Subcutaneous abdominal adipose tissue (tissue), 5 donors: ENCODE data around the gene MARCHF9.

Experiments
- H3K27ac ChIP-seq: one replicate; pipeline ENCODE4 v1.7.0; 2013; ENCODE audit warnings: low read depth, mild to moderate bottlenecking, inconsistent platforms, low read length, moderate library complexity
- H3K27me3 ChIP-seq, 5 donors: one replicate each; pipeline ENCODE4 v1.7.0; 2013; ENCODE audit warnings: low read length in 5 of 5, inconsistent platforms in 1 of 5; ENCODE audit not compliant: control insufficient read depth in 5 of 5, insufficient read depth in 4 of 5
- H3K36me3 ChIP-seq, 5 donors: one replicate each; pipeline ENCODE4 v1.7.0; 2013; ENCODE audit warnings: low read length in 5 of 5; ENCODE audit not compliant: control insufficient read depth in 5 of 5, insufficient read depth in 5 of 5
- H3K4me1 ChIP-seq, 5 donors: one replicate each; pipeline ENCODE4 v1.7.0; 2013; ENCODE audit warnings: low read length in 5 of 5, mild to moderate bottlenecking in 3 of 5, moderate library complexity in 1 of 5; ENCODE audit not compliant: control insufficient read depth in 5 of 5, insufficient read depth in 5 of 5
- H3K4me3 ChIP-seq, 5 donors: one replicate each; pipeline ENCODE4 v1.7.0; 2013; ENCODE audit warnings: low read length in 5 of 5, low read depth in 1 of 5
- H3K9ac ChIP-seq, 5 donors: one replicate each; pipeline ENCODE4 v1.7.0; 2013; ENCODE audit warnings: low read length in 5 of 5, mild to moderate bottlenecking in 4 of 5, moderate library complexity in 3 of 5
- H3K9me3 ChIP-seq, 5 donors: one replicate each; pipeline ENCODE4 v1.7.0; 2013; ENCODE audit warnings: low read length in 5 of 5; ENCODE audit not compliant: control insufficient read depth in 5 of 5
- donor health status: healthy.
- donor health status: healthy.
- donor health status: healthy.
- donor health status: healthy.
- donor health status: healthy.

MARCHF9 gene

DNA sequence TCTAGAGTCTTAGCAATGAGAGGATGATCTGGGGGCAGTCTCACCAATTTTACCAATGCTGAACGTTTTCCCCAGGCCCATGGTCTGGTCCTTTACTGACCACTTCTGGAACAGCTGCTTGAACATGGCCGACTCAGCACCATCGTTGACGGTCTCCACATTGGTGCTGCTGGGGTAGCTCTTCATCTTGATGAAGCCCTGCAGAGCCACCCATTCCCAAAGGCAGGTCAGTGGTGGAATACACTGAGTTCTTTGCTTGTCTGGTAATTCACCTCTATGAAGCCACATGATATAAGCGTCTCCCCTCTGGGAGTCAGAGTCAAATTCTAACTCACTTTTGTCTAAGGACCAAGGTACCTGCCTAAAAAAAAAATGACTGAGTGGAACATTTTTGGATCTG lies 53.4 kb downstream of the MARCHF9 start:
- Histone ChIP-seq H3K9ac (no peak overlapping the region), H3K36me3 (peaks cover 16 to 83% (median 67%) of the 10 kb centered on the region in 5 donors), H3K4me1 (peaks cover 0 to 4% (median 3%) of the 10 kb centered on the region in 5 donors), H3K9me3 (no peaks in the 10 kb centered on the region), H3K4me3 (no peak overlapping the region), H3K27me3 (no peaks in the 10 kb centered on the region), H3K27ac (no peak overlapping the region)

GRCh38 chr12:57809425-57809824 lies 54.5 kb downstream of the MARCHF9 start:
- Histone ChIP-seq H3K27ac (no peak overlapping the region), H3K36me3 (peaks cover 12 to 80% (median 65%) of the 10 kb centered on the region in 5 donors)

More at GRCh38 chr12:57809425-57809824, 54.5 kb downstream of the MARCHF9 start:
- H3K9me3 ChIP-seq: no peaks in the 10 kb centered on the region
- no peak overlapping the region for H3K9ac ChIP-seq
- peaks cover 2 to 7% (median 5%) of the 10 kb centered on the region in 5 donors for H3K4me1 ChIP-seq
- H3K4me3 ChIP-seq: no peak overlapping the region
- no peaks in the 10 kb centered on the region for H3K27me3 ChIP-seq
